Smooth muscle cell (in vitro differentiated cells): ENCODE data around the gene PIK3C2G. TPM values are rescaled to one million over a fixed set of nuclear protein-coding genes. Genes with fewer than 3 reads are reported as not detected.

ENCODE experiments used
- DNase-seq: peaks from one replicate; lab custom pipeline; 2025; ENCODE audit not compliant: unreplicated experiment; lab: John Stamatoyannopoulos, UW
- H2AFZ ChIP-seq: fragments of 200-600 bp; sonication (generic); 2 replicates; pipeline ENCODE4 v1.6.0; 2016; ENCODE audit warnings: antibody characterized with exemption, low read depth, mild to moderate bottlenecking
- H3F3A ChIP-seq: fragments of 200-600 bp; sonication (generic); 2 replicates; pipeline ENCODE4 v1.6.0; 2017; ENCODE audit warnings: antibody characterized with exemption, low read depth
- H3K27ac ChIP-seq: fragments of 200-600 bp; sonication (generic); 2 replicates; pipeline ENCODE4 v1.5.1; 2016; ENCODE audit warnings: low read depth, mild to moderate bottlenecking
- H3K27me3 ChIP-seq: fragments of 200-600 bp; sonication (generic); 2 replicates; pipeline ENCODE4 v1.6.1; 2016; ENCODE audit warnings: low read depth, mild to moderate bottlenecking
- H3K36me3 ChIP-seq: fragments of 200-600 bp; sonication (generic); 2 replicates; pipeline ENCODE4 v1.5.1; 2016; ENCODE audit warnings: low read depth
- H3K4me1 ChIP-seq: fragments of 200-600 bp; sonication (generic); 2 replicates; pipeline ENCODE4 v1.5.1; 2016; ENCODE audit warnings: low read depth
- H3K4me2 ChIP-seq: fragments of 200-600 bp; sonication (generic); 2 replicates; pipeline ENCODE4 v1.6.0; 2016; ENCODE audit warnings: mild to moderate bottlenecking
- H3K4me3 ChIP-seq: fragments of 200-600 bp; sonication (generic); 2 replicates; pipeline ENCODE4 v1.5.1; 2016; ENCODE audit warnings: mild to moderate bottlenecking
- H3K79me2 ChIP-seq: fragments of 200-600 bp; sonication (generic); 2 replicates; pipeline ENCODE4 v1.6.0; 2016; ENCODE audit warnings: low read depth, mild to moderate bottlenecking
- H3K9ac ChIP-seq: fragments of 200-600 bp; sonication (generic); 2 replicates; pipeline ENCODE4 v1.6.0; 2016; ENCODE audit warnings: low read depth
- H3K9me3 ChIP-seq: fragments of 200-600 bp; sonication (generic); replicated peaks from 2 replicates; pipeline ENCODE4 v1.5.1; 2016; ENCODE audit warnings: low read depth
- H4K20me1 ChIP-seq: fragments of 200-600 bp; sonication (generic); 2 replicates; pipeline ENCODE4 v1.6.0; 2016; ENCODE audit warnings: low read depth
- WGBS: methylation state at CpG from one replicate; pipeline ENCODE4 v1.1.7; 2016; ENCODE audit warnings: low lambda C conversion rate; 5-methylcytosine and 5-hydroxymethylcytosine counted together
- polyA plus RNA-seq: library from polyadenylated mRNA; unstranded; fragments of >200 nt; fragmentation: Nextera tagmentation; extraction: Ambion mirVana; gene quantifications from 2 replicates; pipeline ENCODE4 v1.2.1, GENCODE V29; 2016
- total RNA-seq: library from RNA; depleted of rRNA; stranded (reverse); fragments of >200 nt; gene quantifications from 2 replicates; pipeline ENCODE4 v1.2.3, GENCODE V29; 2014
- TF ChIP-seq, protein P1 (sequence below): fragments of 200-600 bp; sonication (generic); IDR thresholded peaks from 2 replicates; pipeline ENCODE4 v1.5.1; 2017; ENCODE audit warnings: borderline replicate concordance, mild to moderate bottlenecking, antibody characterized with exemption; ENCODE audit not compliant: insufficient read depth, poor library complexity, severe bottlenecking

The PIK3C2G gene
- total and polyA plus RNA-seq, 2 experiments from 2014 or later, result 0.63 TPM; not detected in 1

DNA sequence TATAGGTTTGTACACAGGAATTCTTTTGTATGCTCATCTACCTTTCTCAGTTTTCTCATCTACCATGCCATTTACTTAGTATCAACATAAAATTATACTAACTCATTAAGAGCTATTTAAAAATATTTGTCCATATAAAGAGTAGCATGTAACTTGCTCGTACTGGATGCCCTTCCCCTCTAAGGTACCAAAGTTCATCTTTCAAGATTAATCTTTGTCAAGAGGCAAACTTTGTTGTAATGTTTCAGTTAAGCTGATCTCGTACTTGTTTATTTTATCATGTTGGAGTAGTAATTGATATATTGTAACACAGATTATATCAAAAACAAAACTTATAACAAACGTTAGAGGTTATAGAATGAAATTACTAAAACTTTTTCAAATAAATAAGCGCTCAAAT, 128.5 kb downstream of the PIK3C2G start:
- no peak overlapping the region for H2AFZ ChIP-seq
- no peaks in the 10 kb centered on the region for H3K9me3 ChIP-seq
- H3F3A ChIP-seq, result no peaks in the 10 kb centered on the region
- no peak overlapping the region for H3K9ac ChIP-seq
- no peak overlapping the region for H3K27ac ChIP-seq
- no peaks in the 10 kb centered on the region for H4K20me1 ChIP-seq
- H3K4me3 ChIP-seq, result no peak overlapping the region
- no peak overlapping the region for H3K4me2 ChIP-seq
- no peaks in the 10 kb centered on the region for H3K36me3 ChIP-seq
- no peak for DNase-seq
- H3K27me3 ChIP-seq, result no peaks in the 10 kb centered on the region
- TF ChIP-seq, protein P1, sequence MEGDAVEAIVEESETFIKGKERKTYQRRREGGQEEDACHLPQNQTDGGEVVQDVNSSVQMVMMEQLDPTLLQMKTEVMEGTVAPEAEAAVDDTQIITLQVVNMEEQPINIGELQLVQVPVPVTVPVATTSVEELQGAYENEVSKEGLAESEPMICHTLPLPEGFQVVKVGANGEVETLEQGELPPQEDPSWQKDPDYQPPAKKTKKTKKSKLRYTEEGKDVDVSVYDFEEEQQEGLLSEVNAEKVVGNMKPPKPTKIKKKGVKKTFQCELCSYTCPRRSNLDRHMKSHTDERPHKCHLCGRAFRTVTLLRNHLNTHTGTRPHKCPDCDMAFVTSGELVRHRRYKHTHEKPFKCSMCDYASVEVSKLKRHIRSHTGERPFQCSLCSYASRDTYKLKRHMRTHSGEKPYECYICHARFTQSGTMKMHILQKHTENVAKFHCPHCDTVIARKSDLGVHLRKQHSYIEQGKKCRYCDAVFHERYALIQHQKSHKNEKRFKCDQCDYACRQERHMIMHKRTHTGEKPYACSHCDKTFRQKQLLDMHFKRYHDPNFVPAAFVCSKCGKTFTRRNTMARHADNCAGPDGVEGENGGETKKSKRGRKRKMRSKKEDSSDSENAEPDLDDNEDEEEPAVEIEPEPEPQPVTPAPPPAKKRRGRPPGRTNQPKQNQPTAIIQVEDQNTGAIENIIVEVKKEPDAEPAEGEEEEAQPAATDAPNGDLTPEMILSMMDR, result no peak
- 90% methylated on average over 4 of the region's 4 CpGs for WGBS
- H3K4me1 ChIP-seq, result no peaks in the 10 kb centered on the region
- H3K79me2 ChIP-seq, result no peaks in the 10 kb centered on the region

DNA sequence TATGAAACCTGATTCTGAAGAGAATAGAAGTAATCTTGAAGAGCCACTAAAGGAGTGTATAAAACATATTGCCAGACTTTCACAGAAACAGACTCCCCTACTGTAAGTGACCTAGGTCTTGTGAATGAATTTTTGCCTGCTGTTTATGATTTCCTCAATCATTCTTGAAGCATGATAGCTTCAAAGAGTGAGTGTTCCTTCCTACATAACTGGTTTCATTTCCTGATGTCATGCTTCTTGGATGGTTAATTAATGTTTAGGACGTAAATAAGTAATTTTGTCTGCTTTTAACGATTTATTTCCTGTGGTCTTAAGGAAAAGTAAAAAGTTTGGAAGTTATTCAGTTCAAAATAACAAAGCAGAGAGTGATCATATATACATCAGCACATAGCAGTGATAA, 129.8 kb downstream of the PIK3C2G start:
- Histone ChIP-seq H3K4me2 (no peak overlapping the region), H3K9ac (no peak overlapping the region), H3F3A (no peaks in the 10 kb centered on the region), H4K20me1 (no peaks in the 10 kb centered on the region), H3K4me1 (no peaks in the 10 kb centered on the region), H3K9me3 (no peaks in the 10 kb centered on the region), H2AFZ (no peak overlapping the region), H3K79me2 (no peaks in the 10 kb centered on the region), H3K36me3 (no peaks in the 10 kb centered on the region), H3K27me3 (no peaks in the 10 kb centered on the region), H3K4me3 (no peak overlapping the region), H3K27ac (no peak overlapping the region)
- TF ChIP-seq, protein P1, result no peak
- DNase-seq, result no peak
- 81% methylated on average over 2 of the region's 2 CpGs for WGBS

DNA sequence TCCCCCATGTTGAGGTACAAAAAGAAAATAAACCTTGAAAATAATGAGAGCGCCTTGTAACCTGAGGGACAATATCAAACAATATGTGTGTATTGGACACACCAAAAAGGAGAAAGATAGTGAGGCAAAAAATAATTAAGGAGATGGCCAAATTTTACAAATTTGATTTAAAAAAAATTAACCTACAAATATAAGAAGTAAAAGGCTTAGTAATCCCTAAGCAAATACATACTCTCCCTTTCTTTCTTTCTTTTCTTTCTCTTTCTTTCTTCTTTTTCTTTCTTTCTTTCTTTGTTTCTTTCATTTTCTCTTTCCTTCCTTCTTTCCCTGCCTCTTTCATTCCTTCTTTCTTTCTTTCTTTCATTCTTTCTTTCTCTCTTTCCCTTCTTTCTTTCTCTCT, 133.4 kb downstream of the PIK3C2G start:
- no peaks in the 10 kb centered on the region for H3K27me3 ChIP-seq
- no peaks in the 10 kb centered on the region for H3K9me3 ChIP-seq
- no peaks in the 10 kb centered on the region for H3K4me1 ChIP-seq
- no peak overlapping the region for H2AFZ ChIP-seq
- no peaks in the 10 kb centered on the region for H4K20me1 ChIP-seq
- H3K4me2 ChIP-seq, result no peak overlapping the region
- H3K9ac ChIP-seq, result no peak overlapping the region
- no peaks in the 10 kb centered on the region for H3K36me3 ChIP-seq
- no peak overlapping the region for H3K27ac ChIP-seq
- H3K79me2 ChIP-seq, result no peaks in the 10 kb centered on the region
- no peaks in the 10 kb centered on the region for H3F3A ChIP-seq
- DNase-seq, result no peak
- TF ChIP-seq, protein P1, result no peak
- WGBS, result 100% methylated on average over 1 of the region's 1 CpG
- H3K4me3 ChIP-seq, result no peak overlapping the region

DNA sequence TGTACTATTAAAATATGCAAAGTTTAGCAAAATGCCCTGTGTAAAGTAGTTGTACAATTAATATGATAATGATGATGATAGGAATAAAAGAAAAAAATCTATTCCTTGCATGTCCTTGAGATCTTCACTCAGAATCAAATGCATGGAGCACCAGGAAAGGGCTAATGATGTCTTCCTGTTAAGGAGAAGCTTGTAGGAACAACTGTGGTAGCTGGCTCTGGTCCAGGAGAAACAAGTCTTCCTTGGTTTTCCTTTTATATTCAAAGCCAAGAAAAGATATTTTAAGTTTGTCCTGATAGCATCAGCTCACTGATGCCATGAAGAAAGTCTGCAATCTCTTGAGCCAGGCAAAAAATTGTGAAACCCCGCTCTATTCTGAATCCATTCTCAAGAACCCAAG, 138.9 kb downstream of the PIK3C2G start:
- H3K4me1 ChIP-seq, result no peaks in the 10 kb centered on the region
- H3K4me3 ChIP-seq, result no peak overlapping the region
- no peaks in the 10 kb centered on the region for H3K79me2 ChIP-seq
- H3K27ac ChIP-seq, result no peak overlapping the region
- no peaks in the 10 kb centered on the region for H3K9me3 ChIP-seq
- WGBS, result 96% methylated on average over 1 of the region's 1 CpG
- no peak for DNase-seq
- no peak overlapping the region for H3K9ac ChIP-seq
- TF ChIP-seq, protein P1, result no peak
- H3K4me2 ChIP-seq, result no peak overlapping the region
- H2AFZ ChIP-seq, result no peak overlapping the region
- no peaks in the 10 kb centered on the region for H3F3A ChIP-seq
- H3K27me3 ChIP-seq, result no peaks in the 10 kb centered on the region
- H3K36me3 ChIP-seq, result no peaks in the 10 kb centered on the region
- H4K20me1 ChIP-seq, result no peaks in the 10 kb centered on the region
